Measurements from ENCODE around the gene ACER2.

DNA sequence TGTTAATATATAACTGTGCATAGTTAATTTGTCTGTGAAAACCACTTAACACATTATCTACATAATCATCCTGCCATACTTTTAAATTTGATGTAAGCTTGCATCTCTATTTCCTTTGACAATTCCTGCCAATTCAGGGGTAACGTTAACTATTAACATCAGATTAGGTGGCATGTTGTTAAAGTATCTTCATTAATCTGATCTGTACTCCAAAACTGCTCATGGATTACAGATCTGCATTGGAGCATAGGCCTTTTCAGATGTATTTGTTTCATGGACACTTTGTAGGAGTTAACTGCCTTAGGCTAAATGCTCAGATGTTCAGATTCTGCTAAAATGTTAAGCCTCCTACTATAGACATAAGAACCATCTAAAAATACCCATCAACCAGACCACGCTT, 31.9 kb upstream of the ACER2 start:
- no peak for TF ChIP-seq POLR2A (IDR thresholded peaks at IDR 0.05)
- no peak for TF ChIP-seq CTCF (IDR thresholded peaks at IDR 0.05)
